ENCODE measurements around the gene CIT.

DNA sequence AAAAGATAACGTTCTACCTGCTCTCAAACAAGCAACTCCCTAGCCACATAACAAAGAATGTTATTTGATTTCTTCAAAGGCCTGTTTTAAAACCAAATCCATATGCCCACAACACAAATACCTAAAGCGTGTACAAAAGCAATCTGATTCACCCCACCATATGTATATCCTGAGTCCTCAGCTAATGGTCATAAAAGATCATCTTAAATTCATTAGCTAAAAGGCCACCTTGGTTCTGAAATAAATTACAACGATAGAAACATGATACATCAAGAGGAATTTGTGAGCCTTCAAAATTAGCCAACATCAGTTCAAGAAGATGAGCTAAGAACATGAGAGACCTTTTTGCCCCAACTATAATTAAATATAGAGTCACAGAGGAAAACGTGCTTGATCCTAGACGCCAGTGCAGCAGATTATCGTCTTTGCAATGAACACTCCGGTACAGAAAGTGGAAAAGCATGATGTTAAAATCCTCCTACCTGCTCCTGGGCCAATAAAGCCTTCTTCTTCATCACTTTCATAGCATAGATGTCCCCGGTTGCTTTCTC lies 20.0 kb downstream of the CIT start:
- TF ChIP-seq SIX5 (IDR thresholded peaks at IDR 0.05; ENCODE audit: low read depth, low read length, severe bottlenecking) (no peak), SIN3A (IDR thresholded peaks at IDR 0.05; ENCODE audit: low read depth, low read length) (no peak), POLR2AphosphoS2 (IDR thresholded peaks at IDR 0.05; ENCODE audit: low read depth, low read length) (no peak), POLR2AphosphoS5 (IDR thresholded peaks at IDR 0.05; ENCODE audit: low read length) (no peak)
